WERI-Rb-1 (cell line): ENCODE measurements around the gene LGR4.

Experiments used
- DNase-seq: peaks from one replicate; pipeline ENCODE4 v3.0.0-alpha.2; 2020
- H3K27ac ChIP-seq: fragments of 250-450 bp; sonication (Bioruptor Pico); 2 replicates; pipeline ENCODE4 v1.5.1; 2020; ENCODE audit warnings: mild to moderate bottlenecking, moderate library complexity
- H3K27me3 ChIP-seq: fragments of 250-450 bp; sonication (Bioruptor Pico); 2 replicates; pipeline ENCODE4 v1.5.1; 2021; ENCODE audit warnings: mild to moderate bottlenecking, low read depth, moderate library complexity; ENCODE audit not compliant: insufficient read depth, severe bottlenecking
- H3K36me3 ChIP-seq: fragments of 250-450 bp; sonication (Bioruptor Pico); 2 replicates; pipeline ENCODE4 v1.5.1; 2020; ENCODE audit warnings: mild to moderate bottlenecking, moderate library complexity
- H3K4me3 ChIP-seq: 2 replicates; pipeline ENCODE4 v1.5.1; 2011; ENCODE audit warnings: low read depth, mild to moderate bottlenecking, control low read depth, low read length
- H3K9me3 ChIP-seq: fragments of 250-450 bp; sonication (Bioruptor Pico); 2 replicates; pipeline ENCODE4 v1.5.1; 2021; ENCODE audit warnings: mild to moderate bottlenecking, moderate library complexity; ENCODE audit not compliant: severe bottlenecking
- CTCF ChIP-seq: IDR thresholded peaks from 2 replicates; pipeline ENCODE4 v1.5.1; 2011; ENCODE audit warnings: low read depth, mild to moderate bottlenecking, control low read depth, inconsistent platforms, low read length

LGR4 gene

GRCh38 chr11:27317751-27318150, 154.8 kb downstream of the LGR4 start:
- Histone ChIP-seq H3K9me3 (no peaks in the 10 kb centered on the region), H3K27me3 (no peaks in the 10 kb centered on the region), H3K4me3 (no peak overlapping the region), H3K36me3 (no peaks in the 10 kb centered on the region), H3K27ac (no peak overlapping the region)
- DNase-seq: peak; percentile 24
- TF ChIP-seq CTCF: no peak
